NCI-H1105 treated with DMSO at 0.1 percent for 48 hours (cell line): Measurements from ENCODE around the gene ZHX3.

Source experiments
- DNase-seq: peaks from one replicate; lab custom pipeline; 2025; lab: John Stamatoyannopoulos, UW

The ZHX3 gene

DNA sequence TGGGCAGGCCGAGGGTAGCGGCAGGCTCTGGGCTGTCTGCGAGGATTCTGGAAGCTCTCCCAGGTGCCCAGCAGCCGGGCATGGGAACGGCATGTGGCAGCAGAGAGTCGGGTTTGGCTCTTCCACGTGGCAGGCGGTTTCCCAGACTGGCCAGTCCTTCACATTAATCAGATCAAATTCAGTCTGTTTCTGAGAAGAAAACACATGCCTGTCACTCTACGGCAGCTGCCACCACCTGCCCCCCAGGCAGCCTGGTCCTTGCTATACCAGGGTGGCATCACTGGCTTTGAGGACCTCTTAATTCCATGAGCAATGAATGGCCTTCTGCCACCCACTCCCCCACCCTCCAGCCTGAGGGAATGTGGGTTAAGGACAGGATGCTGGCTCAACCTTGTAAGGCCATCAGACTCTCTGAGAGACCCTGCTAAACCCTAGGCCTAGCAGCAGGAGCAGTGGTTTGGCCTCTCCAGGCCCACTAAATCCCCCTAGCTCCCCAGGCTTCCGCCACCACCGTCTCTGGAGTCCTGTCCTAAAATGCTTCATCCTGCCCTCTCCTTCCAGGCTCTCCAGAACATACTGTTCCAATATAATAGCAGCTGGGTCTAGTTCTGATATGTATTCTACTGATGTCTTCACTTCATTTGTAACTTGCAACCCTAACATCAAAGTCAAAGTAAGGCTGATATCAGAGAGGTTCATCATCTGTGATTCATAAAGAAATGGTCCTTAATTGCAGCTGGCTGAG, 132.3 kb downstream of the ZHX3 start:
- no peak for DNase-seq

DNA sequence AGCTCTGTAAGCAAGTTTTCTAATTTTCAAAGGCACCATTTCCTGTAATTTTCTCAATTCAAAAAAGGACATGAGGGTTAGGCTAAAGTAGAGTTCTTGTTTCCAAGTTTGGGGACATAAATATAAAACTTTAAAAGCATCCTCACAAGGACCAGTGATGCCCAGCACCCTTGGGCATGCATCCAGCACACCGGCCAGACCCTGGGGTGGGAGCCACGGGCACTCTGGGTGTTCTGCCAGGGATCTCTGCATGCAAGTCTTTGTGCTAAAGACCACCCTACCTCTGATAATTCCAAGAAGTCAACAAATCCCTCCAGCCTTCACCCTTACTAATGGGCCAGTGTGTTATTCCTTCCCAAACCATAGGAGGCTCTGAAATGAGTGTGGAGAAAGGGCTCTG, 133.7 kb downstream of the ZHX3 start:
- no peak for DNase-seq

DNA sequence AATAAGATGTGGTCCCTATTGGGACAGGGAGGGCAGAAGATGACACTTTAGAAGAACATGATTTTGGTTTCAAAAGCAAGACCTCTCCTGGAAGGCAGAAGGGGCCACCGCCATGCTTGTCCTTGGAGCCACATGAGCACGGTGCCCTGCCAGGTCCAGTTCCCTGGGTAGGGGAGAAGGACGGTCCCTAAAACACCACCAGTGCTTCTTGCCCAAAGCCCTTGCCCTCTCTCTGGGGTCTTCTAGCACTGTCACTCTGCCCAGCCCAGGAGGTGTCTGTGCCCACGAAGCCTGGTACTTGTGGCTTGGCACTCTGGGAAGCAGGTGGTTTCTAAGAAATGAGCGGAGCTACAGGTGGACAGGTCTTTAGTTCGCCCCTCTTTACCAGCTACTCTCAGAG, 134.1 kb downstream of the ZHX3 start:
- no peak for DNase-seq

DNA sequence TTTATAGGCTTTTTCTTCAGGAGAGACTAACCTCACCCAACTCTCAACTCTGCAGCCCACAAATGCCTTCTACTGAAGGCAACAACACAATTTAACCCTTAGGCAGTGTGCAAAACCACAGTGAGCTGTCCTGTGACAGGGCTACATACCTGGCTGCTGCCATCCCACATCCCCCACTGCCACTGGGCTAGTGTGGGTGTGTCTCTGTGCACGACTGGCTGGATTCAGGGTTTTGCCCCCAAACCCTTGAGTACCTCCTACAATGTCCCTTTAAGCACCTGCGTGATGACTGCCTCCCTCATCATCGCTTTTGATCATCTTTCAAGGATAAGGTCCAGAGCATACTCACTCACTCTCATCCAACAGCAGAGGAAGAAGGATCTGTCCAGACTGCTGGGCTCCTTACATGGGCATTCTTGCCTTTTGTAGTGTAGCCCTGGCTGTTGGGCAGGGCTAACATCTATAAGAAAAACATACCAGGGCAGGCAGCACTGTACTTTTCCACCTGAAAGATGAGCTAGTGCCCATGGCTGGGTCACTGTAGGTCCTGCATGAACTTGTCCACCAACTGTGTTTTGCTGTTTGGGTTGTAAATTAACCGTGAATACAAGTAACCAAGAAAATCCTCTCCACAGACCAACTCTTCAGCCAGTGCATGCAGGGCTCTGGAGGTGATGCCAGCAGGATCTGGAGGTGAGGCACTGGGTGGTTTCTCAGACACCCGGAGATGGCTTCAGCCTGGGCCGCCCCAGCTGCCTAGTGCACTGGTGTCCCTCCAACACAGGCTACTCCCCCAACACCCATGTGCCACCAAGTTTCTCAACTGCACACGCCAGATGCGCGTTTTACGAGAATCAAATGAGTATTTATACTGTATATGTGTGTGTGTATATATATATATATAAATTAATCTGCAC, 135.0 kb downstream of the ZHX3 start:
- DNase-seq = no peak

DNA sequence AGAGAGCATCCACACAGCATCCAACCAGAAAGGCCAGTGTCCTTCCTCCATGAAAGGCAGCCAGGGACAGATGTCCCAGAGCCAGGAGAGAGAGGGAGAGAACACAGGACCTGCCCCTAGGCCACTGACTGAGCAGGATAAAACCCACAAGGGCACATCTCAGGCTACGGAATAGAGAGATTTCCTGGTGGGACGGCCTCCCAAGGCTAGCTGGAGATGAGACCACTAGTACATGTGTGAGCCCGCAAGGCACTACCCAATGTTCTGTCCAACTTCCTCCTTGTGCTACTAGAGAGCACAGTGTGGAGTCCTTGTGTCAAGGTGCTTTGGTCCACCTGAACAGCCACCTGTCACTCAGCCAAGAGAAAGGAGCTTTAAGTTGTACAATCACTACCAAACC, 136.0 kb downstream of the ZHX3 start:
- no peak for DNase-seq

DNA sequence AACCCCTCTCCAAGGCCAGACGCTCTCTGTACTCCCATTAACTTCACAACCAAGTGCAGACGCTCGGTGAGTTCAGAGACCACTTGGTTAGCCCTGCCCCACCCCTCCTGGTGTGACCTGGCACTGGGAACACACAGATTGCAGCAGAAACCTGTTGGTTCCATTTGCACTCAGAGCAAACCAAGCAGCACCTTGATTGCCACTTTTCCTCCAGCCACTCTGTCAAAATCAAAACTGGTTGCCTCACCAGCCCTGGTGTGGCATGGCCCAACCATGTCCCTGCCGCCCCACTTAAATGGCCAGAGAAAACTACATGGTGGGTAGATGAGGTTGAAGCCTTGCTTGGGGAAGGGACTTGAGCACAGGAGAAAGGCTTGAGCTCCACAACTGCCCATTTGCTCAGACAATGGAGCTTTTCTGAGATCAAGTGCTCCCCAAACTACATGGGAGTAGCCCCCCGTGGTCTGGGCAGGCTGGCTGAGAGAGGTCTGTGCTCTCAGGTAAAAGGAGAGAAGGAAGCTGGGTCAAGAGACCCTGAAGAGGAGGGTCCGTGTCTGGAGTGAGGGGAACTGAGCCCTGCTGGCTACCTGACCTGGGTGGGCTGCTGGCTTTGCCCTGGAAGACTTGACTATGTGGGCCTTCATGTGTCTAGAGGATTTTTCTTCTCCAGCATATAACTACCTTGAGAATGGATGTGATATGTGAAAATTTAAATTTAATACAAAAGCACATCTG, 136.8 kb downstream of the ZHX3 start:
- no peak for DNase-seq

DNA sequence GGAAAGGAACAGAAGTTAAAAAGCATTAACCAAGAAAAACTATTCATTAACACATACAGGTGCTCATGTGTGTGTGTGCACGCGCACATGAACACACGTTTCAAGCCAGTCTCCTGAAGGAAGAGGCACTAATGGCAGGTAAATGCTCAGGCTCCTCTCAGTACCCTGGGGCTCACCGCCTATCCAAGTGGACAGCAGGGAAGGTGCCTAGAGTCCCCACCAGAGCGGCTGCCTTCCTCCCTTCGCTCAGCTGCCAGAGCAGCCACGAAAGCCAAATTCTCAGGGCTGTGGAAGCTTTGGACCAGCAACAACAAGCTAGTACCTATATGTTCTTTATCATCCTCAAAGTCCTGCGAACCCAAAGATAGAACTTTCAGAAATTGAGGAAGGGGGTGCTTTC, 137.6 kb downstream of the ZHX3 start:
- DNase-seq = no peak

DNA sequence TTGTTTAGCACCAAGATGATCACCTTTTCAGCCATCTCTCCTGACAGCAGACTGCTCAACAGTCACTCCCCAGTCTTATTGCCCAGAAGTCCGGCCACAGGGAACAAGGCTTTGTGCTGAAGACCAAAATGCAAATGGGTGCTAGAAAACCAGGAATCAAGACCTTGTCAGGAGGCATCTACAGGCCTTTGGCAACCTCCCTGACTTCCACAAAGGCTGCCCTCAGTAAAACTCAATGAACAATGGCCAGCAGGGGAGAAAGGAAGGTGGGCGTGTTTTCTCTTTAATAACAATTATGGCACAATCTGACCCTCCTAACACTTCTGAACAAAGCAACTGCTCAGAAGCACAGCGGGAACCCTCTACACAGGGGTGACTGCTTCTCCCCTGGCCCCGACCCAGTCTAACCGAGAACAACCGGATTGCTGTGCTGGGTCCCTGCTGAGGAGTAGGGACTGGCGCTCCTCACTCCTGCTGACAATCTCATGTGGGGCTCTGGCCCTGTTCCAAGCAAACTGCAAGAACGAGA, 138.6 kb downstream of the ZHX3 start:
- peak; percentile 6 for DNase-seq

DNA sequence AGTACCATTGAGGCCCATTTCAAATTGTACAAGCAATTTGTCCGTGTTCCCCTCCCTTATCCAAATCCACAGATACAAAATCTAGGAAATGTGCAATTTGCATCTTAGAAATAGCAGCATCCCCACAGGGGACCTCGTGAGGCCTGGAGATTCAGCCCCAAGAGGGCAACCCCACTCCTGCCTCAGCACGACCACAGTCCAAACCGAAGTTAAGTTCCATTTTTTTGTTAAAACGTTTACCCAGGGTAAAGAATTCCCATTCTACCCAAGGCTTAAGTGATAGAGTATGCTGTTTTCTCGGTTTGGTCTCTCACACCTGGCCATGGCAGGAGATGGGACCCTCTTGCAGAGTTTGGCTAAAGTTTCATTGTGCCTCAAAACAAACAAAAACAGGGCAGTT, 139.0 kb downstream of the ZHX3 start:
- DNase-seq = no peak

DNA sequence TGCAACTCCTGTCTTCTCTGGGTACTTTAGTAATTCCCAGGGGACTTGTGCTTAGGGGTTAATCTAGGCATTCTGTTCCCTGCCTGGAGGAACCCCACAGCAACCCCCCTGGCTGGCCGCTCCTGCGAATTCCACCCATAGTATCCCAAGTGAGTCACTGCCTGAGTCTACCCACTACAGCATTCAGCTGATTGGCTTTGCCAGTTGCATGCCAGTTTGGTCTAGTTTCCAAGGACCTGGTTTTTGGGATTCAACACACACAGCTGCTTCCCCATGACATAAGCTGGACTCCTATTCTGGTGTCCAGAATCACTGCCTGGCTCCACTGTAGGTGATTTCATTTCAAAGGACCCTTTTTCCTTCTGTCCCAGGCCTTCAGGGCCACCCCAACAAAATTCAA, 139.9 kb downstream of the ZHX3 start:
- no peak for DNase-seq

DNA sequence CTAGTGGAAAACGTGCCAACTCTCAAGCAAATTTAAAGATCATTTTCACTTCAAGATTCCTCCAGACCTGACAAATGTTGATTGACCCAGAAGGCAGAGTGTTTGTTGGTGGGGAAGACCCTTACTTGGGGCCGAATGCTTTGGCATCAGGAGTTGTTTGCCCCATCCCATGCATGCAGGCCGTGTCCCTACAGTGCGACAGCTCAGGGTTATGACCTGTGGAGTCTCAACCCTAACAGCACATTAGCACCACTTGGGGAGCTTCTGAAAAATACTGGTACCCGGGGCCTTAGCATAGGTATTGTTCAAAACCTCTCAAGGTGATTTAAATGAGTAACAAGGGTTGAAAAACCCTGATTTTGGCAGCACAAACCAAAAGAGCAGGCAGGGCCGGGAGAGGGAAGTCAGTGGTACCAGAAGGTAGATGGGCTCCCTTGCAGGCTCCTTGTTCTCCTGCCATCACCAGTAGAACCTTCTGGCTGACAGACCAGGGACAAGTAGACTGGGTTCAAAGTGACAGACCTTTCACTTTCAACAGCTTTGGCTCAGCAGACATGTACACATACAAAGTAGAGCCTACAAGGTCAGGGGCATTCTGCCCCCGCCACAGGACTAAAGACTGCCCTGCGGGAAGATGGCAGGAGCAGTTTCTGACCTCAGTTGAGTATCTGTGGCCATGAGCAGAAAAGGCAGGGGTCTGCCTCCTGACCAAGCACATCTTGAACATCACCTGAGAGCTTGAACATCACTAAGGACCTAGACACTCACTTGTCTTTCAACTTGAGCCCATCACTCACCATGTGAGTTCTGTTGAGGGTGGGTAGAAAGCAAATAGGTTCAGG, 140.6 kb downstream of the ZHX3 start:
- DNase-seq = no peak

DNA sequence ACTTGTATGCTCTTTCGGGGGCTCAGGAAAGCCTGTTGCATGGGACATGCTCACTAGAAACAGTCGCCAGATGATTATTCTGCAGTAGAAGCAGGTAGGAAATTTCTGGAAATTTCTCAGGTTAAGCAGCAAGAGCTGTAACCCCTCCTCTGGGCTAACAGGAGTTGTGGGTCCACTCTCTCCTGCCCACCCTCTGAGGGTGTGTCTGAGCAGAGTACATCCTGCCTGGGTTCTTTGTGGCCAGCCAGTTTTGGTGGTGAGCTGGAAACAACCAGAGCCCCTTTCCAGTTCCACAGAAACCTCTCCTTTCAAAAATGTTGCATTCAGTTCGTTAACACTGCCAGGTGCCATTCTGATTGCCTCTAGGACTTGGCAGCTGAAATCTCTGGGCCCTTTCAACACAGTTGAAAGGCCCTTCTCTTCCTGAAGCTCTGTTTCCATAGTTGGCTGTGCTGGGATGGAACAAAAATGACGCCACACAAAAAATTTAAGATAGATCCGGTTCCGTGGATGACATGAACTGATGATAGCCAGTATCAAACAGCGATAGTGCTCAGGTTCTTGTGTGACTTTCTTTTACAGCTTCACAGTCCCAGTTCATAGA, 141.7 kb downstream of the ZHX3 start:
- no peak for DNase-seq

DNA sequence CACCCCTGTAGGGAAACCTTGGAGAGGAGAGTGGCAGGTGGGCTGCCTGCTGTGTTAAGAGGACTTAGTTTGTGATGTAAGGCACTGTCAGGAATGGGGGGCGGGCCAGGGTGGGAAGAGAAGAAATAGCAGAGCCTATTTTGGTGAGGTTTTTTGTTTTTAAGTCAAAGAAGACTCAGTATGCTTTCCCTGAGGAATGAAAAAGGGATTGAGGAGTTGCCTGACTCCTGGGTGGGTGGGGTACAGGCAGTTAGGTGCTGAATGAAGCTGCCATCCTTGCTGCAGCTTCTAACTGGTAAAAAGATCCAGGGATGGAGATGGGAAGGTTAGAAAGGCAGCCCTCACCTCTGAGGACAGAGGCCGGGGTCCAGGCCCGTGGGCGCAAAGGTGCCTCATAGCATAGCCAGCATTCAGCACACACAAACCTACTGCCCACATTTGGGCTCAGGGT, 142.3 kb downstream of the ZHX3 start:
- no peak for DNase-seq

DNA sequence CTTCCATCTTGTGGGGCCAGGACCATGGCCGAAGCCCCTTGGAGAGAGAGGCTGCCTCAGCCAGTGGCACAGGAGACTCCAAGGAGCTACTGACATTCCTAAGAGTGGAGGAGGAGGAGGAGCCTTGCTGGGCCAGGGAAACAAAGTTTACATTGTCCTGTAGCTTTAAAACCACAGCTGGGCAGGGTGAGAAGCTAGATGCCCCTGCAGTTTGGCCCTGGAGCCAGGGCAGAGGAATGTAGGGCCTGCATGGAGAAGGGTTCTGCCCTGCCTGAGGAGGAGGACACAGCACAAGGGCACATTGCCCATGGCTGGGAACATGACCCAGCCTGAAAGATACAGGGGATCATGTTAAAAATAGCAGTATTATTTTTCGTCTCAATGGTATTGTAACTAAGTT, 142.7 kb downstream of the ZHX3 start:
- DNase-seq = no peak

DNA sequence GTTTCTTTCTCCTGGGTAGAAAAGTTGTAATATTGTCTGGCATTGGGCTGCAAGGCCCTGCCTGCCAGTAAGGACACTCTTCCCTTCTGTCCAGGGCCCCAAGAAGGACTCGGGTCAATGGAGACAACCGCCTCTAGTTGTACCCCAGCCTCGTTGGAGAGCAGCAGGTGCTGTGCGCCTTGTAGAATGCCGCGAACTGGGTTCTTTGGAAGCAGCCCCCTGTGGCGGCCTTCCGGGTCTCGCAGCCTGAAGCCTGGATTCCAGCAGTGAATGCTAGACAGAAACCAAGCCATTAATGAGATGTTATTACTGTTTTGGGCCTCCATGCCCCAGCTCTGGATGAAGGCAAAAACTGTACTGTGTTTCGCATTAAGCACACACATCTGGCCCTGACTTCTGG, 143.2 kb downstream of the ZHX3 start:
- DNase-seq = no peak

DNA sequence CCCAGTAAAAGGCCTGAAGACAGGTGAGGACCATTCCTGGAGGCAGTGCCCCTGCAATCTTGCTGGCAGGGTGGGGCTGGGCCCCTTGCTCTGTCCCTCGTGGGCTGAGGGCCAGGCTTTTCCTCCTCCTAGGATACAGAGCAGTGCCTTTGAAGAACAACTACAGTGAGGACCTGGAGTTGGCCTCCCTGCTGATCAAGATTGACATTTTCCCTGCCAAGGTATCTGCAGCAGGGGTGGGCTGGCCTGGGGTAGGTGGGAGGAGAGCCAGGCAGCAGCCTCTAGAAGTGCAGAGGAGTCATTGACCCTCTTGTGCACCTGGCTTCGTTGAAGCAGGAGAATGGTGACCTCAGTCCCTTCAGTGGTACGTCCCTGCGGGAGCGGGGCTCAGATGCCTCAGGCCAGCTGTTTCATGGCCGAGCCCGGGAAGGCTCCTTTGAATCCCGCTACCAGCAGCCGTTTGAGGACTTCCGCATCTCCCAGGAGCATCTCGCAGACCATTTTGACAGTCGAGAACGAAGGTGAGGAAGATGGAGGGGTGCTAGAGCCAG, 143.7 kb downstream of the ZHX3 start:
- DNase-seq = no peak

DNA sequence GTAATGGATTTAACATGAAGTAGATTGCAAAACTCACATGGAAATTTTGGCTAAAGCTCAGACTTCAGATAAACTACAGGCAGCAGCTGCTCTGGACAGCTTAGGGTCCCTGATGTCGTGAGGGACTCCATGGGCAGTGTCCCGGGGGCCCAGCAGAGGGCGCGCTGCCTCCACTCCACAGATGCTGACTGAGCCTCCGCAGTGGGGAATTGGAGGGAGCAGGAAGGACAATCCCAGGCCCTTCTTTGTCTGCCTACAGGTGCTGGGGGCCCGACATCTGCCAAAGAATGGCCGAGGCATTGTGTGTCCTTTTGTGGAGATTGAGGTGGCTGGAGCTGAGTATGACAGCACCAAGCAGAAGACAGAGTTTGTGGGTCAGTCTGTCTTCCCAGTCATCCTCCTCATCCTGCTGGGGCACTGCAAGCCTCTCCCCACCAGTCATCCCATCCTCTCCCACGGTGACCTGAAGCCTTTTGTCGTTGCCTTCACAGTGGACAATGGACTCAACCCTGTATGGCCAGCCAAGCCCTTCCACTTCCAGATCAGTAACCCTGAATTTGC, 144.3 kb downstream of the ZHX3 start:
- DNase-seq = peak; percentile 19

DNA sequence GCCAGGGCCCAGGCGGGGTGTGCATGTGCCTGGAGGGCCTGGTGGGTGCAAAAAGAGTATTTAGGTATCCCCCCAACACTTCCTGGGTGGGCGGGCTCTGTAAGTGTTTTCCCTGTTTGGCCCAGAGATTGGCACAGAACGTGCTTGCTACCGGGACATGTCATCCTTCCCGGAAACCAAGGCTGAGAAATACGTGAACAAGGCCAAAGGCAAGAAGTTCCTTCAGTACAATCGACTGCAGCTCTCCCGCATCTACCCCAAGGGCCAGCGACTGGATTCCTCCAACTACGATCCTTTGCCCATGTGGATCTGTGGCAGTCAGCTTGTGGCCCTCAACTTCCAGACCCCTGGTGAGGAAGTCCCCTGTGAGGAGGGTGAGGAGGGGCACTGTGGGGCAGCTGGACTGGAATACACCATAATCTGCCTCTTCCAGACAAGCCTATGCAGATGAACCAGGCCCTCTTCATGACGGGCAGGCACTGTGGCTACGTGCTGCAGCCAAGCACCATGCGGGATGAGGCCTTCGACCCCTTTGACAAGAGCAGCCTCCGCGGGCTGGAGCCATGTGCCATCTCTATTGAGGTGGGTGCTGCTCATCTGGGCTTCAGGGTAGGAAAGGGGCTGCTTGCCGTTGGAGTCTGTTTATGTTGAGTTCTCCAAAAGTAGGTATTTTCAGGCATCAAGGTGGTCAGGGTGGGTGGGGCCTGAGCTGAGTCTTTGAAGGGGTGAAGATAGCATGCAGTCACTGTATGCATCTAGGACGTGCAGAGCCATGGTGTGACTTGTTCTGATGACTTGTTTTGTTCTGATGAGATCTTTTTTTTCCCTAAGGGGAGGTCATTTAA, 145.0 kb downstream of the ZHX3 start:
- DNase-seq = no peak

DNA sequence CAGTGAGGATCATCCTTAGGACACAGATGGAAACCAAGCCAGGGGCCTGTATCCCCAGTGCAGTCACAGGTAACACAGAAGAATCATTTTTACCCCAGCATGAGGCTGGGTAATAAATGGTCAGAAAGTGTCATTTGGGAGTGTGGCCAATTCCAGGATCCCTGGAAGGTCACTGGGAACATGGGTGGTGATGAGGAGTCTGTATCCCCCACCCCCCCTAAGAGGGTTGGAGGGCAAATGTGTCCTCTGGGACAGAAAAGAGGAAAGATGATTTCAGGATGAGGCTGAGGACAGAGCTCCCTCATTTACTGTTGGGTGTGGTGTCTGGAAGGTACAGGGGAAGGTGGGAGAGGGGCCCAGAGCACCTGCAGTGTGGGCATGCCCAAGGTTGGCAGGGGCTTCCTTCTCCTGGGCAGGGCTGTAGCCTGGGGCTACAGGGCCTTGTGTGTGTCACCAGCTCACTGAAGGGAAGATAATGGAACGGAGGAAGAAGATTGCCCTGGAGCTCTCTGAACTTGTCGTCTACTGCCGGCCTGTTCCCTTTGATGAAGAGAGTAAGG, 145.7 kb downstream of the ZHX3 start:
- no peak for DNase-seq
